ENCODE results near the gene IPO9.

GRCh38 chr1:201893431-201893830, 64.5 kb downstream of the IPO9 start:
- TF ChIP-seq CTCF (IDR thresholded peaks at IDR 0.05; ENCODE audit: borderline replicate concordance, extremely low read depth, low read length, poor library complexity, severe bottlenecking): no peak
- no peak for TF ChIP-seq EZH2 (IDR thresholded peaks at IDR 0.05; ENCODE audit: borderline replicate concordance, low read depth, low read length, severe bottlenecking)

Data from DND-41 (cell line).